GM21381 (cell line): Measurements from ENCODE around the gene MGRN1.

Source experiments
- ATAC-seq: cut with Tn5 transposase; IDR thresholded peaks from one replicate; pipeline ENCODE4 v1.9.1; 2021; ENCODE audit warnings: mild to moderate bottlenecking, moderate library complexity; ENCODE audit not compliant: unreplicated experiment

The MGRN1 gene

DNA sequence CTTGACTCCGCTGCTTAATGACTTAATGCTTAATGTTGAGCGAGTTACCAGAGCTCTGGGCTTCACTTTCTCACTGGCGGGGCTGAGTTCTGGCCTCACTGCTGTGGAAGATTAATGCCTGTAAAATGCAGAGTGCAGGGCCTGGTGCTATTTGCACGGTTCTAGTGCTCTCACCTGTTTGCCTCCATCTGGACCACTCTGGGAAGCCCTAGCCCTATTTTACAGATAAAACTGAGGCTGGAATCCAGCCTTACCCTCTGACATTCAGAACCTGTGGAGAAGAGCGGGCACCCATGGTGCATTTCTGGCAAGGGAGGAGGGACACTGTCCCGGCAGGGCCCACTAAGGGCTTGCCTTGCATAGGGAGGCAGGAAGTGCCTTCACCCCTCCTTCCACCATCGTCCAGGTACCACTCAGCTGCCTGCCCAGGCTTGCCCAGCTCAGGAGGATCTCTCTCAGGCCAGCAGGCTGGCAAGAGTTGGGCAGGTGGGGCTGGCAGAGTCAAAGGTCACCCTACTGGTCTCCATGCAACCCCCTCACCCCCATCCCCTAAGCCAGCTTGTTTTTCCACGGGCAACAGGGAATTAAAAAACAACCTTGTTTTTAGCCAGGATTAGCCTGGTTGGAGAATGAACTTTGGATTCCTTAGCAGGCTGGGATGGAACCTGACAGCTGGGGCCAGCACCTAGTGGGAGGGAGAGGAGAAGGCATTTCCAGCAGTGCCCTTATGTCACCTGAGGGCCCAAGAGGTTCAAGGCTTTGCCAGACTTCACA is 5.8 kb upstream of the MGRN1 start:
- ATAC-seq, result no peak

DNA sequence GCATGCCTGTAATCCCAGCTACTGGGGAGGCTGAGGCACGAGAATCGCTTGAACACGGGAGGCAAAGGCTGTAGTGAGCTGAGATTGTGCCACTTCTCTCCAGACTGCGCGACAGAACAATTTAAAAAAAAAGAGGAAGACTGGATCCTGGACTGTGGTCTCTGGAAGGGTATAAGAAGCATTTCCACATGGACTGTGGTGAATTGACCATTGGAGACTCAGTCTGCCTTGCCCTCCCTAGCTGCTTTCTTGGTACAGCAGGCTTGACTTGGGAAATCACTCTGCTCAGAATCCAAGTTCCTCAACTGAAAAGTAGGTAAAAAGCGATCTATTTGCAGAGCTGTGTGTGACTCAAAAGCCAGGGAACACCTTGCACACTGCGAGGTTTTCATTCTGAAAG is 1.0 kb upstream of the MGRN1 start:
- no peak for ATAC-seq

DNA sequence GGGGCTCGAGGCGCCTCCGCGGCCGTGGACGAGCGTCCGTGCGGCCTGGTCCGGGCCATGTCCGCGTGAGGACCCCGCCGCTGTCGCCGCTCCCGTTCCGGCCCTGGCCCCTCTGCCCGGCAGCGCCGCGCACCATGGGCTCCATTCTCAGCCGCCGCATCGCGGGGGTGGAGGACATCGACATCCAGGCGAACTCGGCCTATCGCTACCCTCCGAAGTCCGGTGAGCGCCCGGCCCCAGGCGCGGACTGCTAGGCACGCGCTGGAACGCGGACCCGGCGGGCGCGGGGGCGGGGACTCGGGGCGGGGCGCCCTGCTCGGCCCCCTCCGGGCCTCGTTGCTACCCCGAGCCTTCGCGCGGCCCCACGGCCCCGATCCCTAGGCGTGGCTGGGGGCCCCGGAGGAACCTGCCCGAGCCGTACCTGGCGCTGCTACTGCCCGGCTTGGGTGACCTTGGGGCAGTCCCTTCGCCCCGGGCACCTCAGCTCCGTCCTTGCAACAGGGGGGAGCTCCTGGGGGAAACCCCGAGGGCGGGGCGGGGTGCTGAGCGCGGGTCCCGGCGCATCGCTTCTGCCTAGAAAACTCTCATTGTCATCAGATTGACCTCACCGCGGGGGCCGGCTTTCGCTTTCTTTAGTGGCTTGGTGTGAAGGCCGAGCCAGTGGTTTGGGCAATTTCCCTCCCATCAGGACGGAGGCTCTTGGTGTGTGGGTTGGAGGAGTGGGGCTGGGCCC is 367 bp downstream of the MGRN1 start:
- ATAC-seq, result peak; percentile 48

DNA sequence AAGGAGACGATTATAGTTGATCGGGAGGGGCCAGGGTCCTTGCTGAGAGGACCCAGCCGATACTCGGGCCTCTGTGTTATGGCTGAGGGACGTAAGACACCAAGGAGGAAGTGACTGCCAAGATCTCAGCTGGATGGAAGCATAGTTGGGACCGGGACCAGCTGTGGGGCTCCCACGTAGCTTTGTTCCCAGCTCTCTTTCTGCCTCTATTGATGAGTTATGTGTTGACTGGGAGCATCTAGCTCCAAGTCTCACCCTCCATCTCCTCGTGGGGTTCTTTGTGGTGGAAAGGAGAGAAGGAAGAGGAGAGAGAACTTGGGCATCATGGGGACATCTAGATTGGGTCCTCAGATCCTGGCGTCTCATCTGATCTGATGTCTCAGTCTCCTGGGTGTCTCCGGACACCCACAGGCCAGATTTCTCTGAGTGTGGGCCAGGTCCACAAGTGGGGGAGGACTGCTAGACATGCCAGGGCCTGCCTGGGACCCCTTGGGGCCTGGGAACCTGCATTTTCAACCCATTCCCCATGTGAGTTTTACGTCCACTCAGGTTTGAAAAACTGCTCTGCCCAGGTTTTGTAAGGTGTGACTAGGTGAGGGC is 1.0 kb downstream of the MGRN1 start:
- ATAC-seq, result no peak

GRCh38 chr16:4626396-4626795 is 1.8 kb downstream of the MGRN1 start:
- no peak for ATAC-seq

- no peak for ATAC-seq
These were observed 3.7 kb downstream of the MGRN1 start for GRCh38 chr16:4628283-4628682.

DNA sequence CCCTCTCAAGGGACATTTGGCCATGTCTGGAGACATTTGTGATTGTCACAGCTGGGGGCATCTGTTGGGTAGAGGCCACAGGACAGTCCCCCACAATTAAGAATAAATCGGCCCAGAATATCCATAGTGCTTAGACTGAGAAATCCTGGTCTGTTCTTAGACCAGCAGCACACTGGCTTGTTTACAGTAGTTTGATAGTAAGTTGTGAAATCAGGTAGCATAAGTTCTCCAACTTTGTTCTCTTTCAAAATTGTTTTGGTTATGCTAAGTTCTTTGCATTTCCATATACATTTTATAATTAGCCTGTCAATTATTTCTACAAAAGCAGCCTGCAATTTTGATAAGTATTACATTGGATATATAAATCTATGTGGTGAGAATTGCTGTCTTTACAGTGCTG is 6.8 kb downstream of the MGRN1 start:
- ATAC-seq, result no peak

- ATAC-seq, result no peak
These were observed 9.4 kb downstream of the MGRN1 start for GRCh38 chr16:4633910-4634635.

DNA sequence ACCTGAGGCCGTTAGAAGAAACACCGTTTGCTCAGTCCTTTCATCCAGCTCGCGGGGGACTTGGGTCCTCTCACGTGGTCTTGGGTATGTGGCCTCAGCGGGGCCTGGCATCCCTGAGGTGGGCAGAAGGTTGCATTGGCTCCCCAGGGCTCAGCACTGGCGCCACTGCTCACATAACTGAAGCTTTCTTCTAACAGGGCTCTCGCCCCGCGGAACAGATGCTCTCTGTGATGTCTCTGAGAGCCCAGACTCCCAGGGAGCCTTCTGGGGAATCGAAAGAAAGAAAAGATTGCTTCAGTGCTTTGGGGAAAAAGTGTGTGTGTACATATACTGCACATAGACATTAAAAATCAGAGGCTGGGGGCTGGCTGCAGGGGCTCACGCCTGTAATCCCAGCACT is 10.1 kb downstream of the MGRN1 start:
- ATAC-seq, result no peak

DNA sequence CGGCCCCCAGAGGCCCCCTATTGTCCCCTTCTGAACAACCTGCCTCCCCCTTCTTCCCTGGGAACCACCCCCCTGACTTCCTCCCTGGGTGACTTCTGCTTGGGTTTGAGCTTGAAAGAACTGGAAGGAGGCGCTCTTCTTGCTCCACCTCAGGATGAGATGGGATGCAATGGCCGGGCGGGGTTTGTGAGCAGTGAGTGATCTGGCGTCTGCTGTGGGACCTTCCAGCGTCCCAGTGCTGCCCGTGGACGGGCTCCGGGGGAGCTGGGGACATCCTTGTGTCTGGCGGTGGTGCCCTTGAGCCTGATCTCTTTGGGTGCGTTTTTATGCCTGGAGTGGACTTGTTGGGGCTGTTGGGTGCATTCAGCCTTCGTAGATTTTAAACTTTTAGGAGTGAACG is 11.6 kb downstream of the MGRN1 start:
- ATAC-seq, result no peak

DNA sequence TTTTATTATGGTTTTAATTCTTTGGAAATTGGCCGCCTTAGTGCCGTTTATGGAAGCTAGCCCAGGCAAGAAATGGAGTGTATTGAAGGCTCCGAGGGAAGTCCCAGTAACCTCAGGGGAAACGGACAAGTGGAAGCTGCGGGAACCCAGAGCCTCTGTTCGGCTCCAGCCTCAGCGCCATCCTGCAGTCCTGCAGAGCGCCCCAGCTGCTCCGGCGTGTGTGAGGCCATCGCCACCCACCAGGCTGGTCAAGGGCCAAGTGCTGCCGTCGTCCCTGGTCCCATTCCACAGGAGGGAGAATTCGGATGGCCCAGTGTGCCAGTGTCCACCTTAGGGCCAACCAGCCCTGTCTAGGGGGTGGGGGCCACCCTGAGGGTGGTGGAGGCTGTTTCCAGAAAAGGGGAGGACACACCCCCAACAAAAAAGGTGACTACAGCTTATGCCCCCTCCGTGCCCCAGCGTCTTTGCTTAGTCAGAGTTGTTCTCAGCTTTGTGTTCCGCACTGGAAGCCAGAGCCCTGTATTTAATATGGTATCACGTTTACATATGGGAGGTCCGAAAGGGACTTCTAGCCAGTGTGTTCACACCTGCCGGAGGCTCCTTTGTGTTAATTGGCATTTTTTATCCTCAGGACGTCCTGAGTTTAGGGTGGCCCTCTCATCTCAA is 13.0 kb downstream of the MGRN1 start:
- ATAC-seq, result no peak

DNA sequence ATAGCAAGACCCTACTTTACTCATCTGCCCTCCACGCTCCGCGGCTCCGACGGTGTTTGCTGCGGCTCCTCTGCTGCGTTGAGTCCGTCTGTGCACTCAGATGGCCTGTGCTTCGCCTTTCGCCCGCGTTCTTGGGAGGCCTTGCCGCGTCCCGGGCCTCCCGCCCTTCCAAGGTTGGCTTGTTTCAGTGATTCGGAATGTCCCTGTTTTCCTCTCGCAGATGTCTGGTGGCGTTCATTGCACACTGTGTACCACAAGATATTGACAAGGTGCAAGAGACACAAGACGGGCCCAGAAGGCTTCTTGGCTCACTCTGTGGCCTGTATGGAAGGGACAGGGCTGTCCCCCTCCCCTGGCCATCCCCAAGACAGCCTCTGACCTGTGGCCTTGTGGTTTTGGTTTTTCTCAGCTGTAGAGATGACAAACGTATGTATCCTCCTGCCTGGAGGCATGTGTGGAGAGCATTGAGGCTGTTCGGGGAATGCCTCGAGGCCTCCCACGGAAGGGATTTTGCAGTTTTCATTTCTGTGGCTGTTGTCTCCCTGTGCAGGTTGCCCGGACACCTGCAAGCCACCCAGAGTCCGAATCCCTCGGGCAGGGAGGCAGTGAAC is 15.4 kb downstream of the MGRN1 start:
- ATAC-seq, result no peak

- no peak for ATAC-seq
These were observed 16.1 kb downstream of the MGRN1 start for GRCh38 chr16:4640572-4641305.

GRCh38 chr16:4641306-4641687 is 16.7 kb downstream of the MGRN1 start:
- ATAC-seq, result no peak

DNA sequence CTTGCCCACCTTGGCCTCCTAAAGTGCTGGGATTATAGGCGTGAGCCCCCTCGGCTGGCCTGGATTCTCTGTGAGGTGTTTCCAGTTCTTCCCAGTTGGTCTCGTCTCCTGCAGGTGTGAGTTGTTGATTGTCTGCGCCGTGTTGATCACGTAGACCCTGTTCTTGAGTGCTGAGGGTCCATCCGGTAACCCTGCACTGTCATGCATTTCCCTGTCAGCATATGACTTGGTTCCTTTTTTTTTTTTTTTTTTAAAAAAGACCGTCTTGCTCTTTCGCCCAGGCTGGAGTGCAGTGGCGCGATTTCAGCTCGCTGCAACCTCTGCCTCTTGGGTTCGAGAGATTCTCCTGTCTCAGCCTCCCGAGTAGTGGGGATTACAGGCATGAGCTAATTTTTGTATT is 17.3 kb downstream of the MGRN1 start:
- ATAC-seq, result no peak

GRCh38 chr16:4646773-4647643 is 22.4 kb downstream of the MGRN1 start:
- no peak for ATAC-seq

DNA sequence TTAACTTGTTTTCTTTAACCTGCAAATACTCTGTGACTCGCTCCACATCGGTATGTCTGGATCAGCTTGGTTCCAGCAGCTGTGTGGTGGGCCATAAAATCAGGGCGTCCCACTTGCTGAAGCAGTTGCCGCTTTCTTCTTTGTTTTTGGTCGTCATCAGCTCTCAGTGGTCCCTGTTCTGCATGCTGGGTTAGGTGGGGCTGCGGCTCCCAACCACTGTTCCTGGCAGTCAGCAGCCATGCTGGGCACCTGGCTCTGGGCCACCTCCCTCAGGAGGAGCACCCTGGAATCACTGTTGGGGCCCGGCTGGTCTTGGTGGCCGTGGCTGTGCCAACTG is 23.0 kb downstream of the MGRN1 start:
- ATAC-seq, result no peak

DNA sequence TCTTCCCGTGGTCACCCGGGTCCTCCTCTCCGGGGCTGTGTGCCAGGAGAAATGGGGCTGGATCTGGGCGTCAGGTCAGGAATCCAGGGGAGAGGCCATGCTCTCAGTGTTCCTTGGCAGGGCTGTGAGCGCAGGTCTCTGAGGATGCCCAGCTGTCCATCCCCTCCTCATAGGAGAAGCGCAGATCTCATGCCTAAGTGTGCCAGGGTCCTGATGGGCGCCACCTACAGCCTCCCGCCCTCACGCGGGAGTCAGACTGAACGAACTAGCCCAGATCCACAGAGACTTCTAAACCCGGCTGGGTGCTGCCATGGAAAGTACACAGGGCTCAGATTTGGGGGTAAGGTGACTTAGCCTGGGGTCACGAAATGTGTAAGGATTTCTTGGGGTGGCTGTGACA is 24.3 kb downstream of the MGRN1 start:
- ATAC-seq, result no peak
